ENCODE measurements around the gene DNER. TPM values are rescaled to one million over a fixed set of nuclear protein-coding genes. Genes with fewer than 3 reads are reported as not detected.

Gene DNER
- polyA plus RNA-seq, 1 of the 3 experiments (the other 2 are of a cell fraction) = 1.4 TPM

DNA sequence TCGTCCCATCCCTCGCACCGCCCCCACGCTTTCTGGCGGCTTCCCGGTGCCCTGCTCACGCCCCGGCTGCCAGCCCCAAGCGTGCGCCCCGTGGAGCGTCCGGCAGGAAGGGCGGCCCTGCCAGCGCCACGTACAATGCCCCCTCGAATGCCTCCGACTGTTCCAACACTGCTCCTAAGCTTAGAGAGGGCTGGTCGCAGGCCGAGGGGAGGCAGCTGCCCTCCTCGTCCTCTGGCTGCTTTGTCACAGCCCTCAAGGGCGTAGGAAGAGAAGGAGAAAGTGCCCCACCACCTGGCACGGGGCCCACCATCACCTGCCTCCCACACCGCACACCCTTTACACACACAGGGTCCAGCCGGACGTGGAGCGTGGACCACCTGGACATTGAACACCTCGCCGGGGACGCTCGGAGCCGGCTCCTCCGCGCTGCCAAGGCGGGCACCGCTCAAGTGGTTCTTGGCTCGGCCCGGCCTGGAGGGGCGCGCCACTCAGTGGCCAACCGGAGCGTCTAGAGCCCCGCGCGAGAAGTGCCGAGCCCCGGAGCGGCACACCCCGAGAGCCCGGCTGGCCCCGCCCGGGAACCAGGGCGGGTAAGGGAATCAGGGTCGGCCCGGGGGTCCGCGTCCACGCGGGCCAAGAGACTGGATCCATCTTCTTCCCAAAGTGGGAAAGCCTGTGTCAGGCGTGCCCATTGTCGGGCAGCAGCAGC lies 830 bp downstream of the DNER start (continued):
- no peak for TF ChIP-seq MEF2A (IDR thresholded peaks at IDR 0.05; ENCODE audit: borderline replicate concordance, low read depth)
- TF ChIP-seq RXRA (IDR thresholded peaks at IDR 0.05; ENCODE audit: borderline replicate concordance, low read depth) = no peak
- TF ChIP-seq, protein P1, sequence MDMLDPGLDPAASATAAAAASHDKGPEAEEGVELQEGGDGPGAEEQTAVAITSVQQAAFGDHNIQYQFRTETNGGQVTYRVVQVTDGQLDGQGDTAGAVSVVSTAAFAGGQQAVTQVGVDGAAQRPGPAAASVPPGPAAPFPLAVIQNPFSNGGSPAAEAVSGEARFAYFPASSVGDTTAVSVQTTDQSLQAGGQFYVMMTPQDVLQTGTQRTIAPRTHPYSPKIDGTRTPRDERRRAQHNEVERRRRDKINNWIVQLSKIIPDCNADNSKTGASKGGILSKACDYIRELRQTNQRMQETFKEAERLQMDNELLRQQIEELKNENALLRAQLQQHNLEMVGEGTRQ (IDR thresholded peaks at IDR 0.05; ENCODE audit: borderline replicate concordance, low read depth, low read length) = no peak
- TF ChIP-seq, protein P2, sequence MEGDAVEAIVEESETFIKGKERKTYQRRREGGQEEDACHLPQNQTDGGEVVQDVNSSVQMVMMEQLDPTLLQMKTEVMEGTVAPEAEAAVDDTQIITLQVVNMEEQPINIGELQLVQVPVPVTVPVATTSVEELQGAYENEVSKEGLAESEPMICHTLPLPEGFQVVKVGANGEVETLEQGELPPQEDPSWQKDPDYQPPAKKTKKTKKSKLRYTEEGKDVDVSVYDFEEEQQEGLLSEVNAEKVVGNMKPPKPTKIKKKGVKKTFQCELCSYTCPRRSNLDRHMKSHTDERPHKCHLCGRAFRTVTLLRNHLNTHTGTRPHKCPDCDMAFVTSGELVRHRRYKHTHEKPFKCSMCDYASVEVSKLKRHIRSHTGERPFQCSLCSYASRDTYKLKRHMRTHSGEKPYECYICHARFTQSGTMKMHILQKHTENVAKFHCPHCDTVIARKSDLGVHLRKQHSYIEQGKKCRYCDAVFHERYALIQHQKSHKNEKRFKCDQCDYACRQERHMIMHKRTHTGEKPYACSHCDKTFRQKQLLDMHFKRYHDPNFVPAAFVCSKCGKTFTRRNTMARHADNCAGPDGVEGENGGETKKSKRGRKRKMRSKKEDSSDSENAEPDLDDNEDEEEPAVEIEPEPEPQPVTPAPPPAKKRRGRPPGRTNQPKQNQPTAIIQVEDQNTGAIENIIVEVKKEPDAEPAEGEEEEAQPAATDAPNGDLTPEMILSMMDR (IDR thresholded peaks at IDR 0.05) = no peak
- TF ChIP-seq EP300 (IDR thresholded peaks at IDR 0.05; ENCODE audit: borderline replicate concordance in 1 of 2, low read depth in 1 of 2, low read length in 1 of 2) = no peak
- TF ChIP-seq GATA2 (CRISPR knock-in tag; IDR thresholded peaks at IDR 0.05) = 0 out of 2 replicates have a peak, but pooled peaks have one; percentile 11
- TF ChIP-seq NFIC (IDR thresholded peaks at IDR 0.05; ENCODE audit: borderline replicate concordance) = no peak

DNA sequence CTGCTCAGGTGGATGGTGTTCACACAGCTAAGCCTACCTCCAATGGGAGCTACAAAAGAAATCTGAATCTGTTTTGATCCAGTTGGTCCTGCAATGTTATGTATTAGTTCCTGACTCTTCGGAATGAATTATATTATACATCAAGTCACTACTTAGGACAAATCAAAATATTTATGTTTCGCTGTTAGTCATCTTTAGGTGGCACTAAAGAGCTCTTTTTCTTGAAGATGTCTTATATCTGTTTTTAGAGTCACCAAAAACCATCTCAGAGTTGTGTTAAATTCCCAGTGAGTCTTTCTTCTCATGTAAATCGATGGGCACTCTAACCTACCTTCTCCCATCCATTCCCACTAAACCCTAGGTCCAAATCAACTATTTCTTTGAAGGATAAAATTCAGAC lies 2.2 kb downstream of the DNER start:
- ChIA-PET POLR2A (no interaction called here), CTCF (interaction anchor here (0.6 to 2.1 kb wide), 13 partner anchors 10 to 784 kb away, joined by 3 to 8 read pairs (median 3); no protein-coding TSS in a partner anchor)
- DNase-seq = no peak
- TF ChIP-seq EP300 (IDR thresholded peaks at IDR 0.05; ENCODE audit: borderline replicate concordance in 1 of 2, low read depth in 1 of 2, low read length in 1 of 2) (no peak), RAD21 (IDR thresholded peaks at IDR 0.05; ENCODE audit: low read length) (no peak), JUND (IDR thresholded peaks at IDR 0.05) (no peak), GATA2 (CRISPR knock-in tag; IDR thresholded peaks at IDR 0.05) (no peak), FOSL2 (IDR thresholded peaks at IDR 0.05; ENCODE audit: borderline replicate concordance, low read depth) (no peak), RCOR1 (IDR thresholded peaks at IDR 0.05; ENCODE audit: low read length) (no peak), FOXM1 (IDR thresholded peaks at IDR 0.05; ENCODE audit: low read depth) (no peak), POLR2AphosphoS5 (IDR thresholded peaks at IDR 0.05; ENCODE audit: low read depth, low read length) (no peak), NFIC (IDR thresholded peaks at IDR 0.05; ENCODE audit: borderline replicate concordance) (no peak)
- TF ChIP-seq, protein P3, sequence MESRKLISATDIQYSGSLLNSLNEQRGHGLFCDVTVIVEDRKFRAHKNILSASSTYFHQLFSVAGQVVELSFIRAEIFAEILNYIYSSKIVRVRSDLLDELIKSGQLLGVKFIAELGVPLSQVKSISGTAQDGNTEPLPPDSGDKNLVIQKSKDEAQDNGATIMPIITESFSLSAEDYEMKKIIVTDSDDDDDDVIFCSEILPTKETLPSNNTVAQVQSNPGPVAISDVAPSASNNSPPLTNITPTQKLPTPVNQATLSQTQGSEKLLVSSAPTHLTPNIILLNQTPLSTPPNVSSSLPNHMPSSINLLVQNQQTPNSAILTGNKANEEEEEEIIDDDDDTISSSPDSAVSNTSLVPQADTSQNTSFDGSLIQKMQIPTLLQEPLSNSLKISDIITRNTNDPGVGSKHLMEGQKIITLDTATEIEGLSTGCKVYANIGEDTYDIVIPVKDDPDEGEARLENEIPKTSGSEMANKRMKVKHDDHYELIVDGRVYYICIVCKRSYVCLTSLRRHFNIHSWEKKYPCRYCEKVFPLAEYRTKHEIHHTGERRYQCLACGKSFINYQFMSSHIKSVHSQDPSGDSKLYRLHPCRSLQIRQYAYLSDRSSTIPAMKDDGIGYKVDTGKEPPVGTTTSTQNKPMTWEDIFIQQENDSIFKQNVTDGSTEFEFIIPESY (IDR thresholded peaks at IDR 0.05; ENCODE audit: borderline replicate concordance, low read depth) = no peak
- TF ChIP-seq, protein P4, sequence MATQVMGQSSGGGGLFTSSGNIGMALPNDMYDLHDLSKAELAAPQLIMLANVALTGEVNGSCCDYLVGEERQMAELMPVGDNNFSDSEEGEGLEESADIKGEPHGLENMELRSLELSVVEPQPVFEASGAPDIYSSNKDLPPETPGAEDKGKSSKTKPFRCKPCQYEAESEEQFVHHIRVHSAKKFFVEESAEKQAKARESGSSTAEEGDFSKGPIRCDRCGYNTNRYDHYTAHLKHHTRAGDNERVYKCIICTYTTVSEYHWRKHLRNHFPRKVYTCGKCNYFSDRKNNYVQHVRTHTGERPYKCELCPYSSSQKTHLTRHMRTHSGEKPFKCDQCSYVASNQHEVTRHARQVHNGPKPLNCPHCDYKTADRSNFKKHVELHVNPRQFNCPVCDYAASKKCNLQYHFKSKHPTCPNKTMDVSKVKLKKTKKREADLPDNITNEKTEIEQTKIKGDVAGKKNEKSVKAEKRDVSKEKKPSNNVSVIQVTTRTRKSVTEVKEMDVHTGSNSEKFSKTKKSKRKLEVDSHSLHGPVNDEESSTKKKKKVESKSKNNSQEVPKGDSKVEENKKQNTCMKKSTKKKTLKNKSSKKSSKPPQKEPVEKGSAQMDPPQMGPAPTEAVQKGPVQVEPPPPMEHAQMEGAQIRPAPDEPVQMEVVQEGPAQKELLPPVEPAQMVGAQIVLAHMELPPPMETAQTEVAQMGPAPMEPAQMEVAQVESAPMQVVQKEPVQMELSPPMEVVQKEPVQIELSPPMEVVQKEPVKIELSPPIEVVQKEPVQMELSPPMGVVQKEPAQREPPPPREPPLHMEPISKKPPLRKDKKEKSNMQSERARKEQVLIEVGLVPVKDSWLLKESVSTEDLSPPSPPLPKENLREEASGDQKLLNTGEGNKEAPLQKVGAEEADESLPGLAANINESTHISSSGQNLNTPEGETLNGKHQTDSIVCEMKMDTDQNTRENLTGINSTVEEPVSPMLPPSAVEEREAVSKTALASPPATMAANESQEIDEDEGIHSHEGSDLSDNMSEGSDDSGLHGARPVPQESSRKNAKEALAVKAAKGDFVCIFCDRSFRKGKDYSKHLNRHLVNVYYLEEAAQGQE (IDR thresholded peaks at IDR 0.05; ENCODE audit: low read depth, low read length) = no peak
- TF ChIP-seq, protein P5, sequence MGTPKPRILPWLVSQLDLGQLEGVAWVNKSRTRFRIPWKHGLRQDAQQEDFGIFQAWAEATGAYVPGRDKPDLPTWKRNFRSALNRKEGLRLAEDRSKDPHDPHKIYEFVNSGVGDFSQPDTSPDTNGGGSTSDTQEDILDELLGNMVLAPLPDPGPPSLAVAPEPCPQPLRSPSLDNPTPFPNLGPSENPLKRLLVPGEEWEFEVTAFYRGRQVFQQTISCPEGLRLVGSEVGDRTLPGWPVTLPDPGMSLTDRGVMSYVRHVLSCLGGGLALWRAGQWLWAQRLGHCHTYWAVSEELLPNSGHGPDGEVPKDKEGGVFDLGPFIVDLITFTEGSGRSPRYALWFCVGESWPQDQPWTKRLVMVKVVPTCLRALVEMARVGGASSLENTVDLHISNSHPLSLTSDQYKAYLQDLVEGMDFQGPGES (IDR thresholded peaks at IDR 0.05; ENCODE audit: low read depth, low read length) = no peak
- H3K4me3 ChIP-seq (ENCODE audit: low read depth in 2 of 2, low read length in 1 of 2) = no peak overlapping the region
- no peaks in the 10 kb centered on the region for H3F3A ChIP-seq (replicated peaks; ENCODE audit: insufficient read depth)
- peaks cover 26% of the 10 kb centered on the region; the same call in 1 of the 2 replicates for H3K27me3 ChIP-seq (ENCODE audit: insufficient read depth)
- no peaks in the 10 kb centered on the region for H3K36me3 ChIP-seq (replicated peaks in 1 of 2; ENCODE audit: control insufficient read depth in 1 of 2, insufficient read depth in 2 of 2, low read length in 1 of 2)
- peaks cover 0 to 17% of the 10 kb centered on the region in 2 experiments; a peak in 1 of 4 replicates for H3K4me1 ChIP-seq (ENCODE audit: control insufficient read depth in 1 of 2, insufficient read depth in 2 of 2, low read depth in 1 of 2, low read length in 1 of 2)
- no peak overlapping the region for H2AFZ ChIP-seq (ENCODE audit: low read depth)
- no peaks in the 10 kb centered on the region for H4K20me1 ChIP-seq (ENCODE audit: insufficient read depth)
- H3K27ac ChIP-seq (ENCODE audit: low read depth in 2 of 2, low read length in 1 of 2) = no peak overlapping the region
- H3K9me2 ChIP-seq = no peaks in the 10 kb centered on the region
- H3K4me2 ChIP-seq = no peak overlapping the region
- 68% methylated on average over 3 of the region's 3 CpGs for WGBS (ENCODE audit: low lambda C conversion rate)
- no peaks in the 10 kb centered on the region for H3K9me3 ChIP-seq
- no peak overlapping the region for H3K9ac ChIP-seq
- H3K79me2 ChIP-seq (ENCODE audit: insufficient read depth) = no peaks in the 10 kb centered on the region
